ENCODE measurements around the gene ATP6V1B1. TPM values are rescaled to one million over a fixed set of nuclear protein-coding genes. Genes with fewer than 3 reads are reported as not detected.
A peak's percentile ranks its signal among the peaks of the same experiment; 100 is the strongest.

The ATP6V1B1 gene
- total RNA-seq, 1 donor from 2014 or later = 2.1 TPM

DNA sequence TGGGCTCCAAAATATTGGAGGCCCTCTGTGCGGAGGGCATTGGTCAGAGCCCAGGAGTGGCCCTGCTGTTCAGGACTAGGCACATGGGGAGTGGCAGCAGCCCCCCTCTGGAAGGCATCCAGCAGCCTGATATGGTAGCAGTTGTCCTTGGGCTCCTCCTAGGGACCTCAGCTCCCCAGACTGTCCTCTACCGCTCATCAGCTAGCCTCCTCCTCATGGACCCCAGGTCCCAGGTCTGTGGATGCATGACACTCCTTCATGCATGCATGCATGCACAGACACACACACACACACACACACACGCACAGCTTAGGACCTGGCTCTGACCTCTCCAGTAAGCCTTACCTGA is 15.4 kb upstream of the ATP6V1B1 start:
- H3K4me3 ChIP-seq = no peak overlapping the region
- ATAC-seq (no peak), DNase-seq (no peak)
- no peaks in the 10 kb centered on the region for H3K27me3 ChIP-seq
- H3K9me3 ChIP-seq = no peaks in the 10 kb centered on the region
- H3K27ac ChIP-seq = no peak overlapping the region
- H3K36me3 ChIP-seq = no peaks in the 10 kb centered on the region
- TF ChIP-seq, protein P1, sequence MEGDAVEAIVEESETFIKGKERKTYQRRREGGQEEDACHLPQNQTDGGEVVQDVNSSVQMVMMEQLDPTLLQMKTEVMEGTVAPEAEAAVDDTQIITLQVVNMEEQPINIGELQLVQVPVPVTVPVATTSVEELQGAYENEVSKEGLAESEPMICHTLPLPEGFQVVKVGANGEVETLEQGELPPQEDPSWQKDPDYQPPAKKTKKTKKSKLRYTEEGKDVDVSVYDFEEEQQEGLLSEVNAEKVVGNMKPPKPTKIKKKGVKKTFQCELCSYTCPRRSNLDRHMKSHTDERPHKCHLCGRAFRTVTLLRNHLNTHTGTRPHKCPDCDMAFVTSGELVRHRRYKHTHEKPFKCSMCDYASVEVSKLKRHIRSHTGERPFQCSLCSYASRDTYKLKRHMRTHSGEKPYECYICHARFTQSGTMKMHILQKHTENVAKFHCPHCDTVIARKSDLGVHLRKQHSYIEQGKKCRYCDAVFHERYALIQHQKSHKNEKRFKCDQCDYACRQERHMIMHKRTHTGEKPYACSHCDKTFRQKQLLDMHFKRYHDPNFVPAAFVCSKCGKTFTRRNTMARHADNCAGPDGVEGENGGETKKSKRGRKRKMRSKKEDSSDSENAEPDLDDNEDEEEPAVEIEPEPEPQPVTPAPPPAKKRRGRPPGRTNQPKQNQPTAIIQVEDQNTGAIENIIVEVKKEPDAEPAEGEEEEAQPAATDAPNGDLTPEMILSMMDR (IDR thresholded peaks at IDR 0.05) = no peak
- H3K4me1 ChIP-seq = no peaks in the 10 kb centered on the region
- intact Hi-C loops (cut with DNase I) = no loop called here

DNA sequence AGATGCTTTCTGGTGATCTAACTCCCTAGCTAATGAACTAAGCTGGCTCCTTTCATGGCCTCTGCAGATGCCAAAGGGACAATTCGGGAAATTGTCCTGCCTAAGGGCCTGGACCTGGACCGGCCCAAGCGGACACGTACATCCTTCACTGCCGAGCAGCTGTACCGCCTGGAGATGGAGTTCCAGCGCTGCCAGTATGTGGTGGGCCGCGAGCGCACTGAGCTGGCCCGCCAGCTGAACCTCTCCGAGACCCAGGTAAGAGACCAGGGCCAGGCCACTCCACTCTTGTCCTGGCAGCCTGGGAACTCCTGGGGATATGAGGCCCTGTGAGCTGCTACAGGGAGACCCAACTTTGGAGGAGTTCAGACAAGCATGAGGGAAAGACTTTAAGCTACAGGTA is 14.7 kb upstream of the ATP6V1B1 start:
- intact Hi-C loops (cut with DNase I) = no loop called here
- no peaks in the 10 kb centered on the region for H3K27me3 ChIP-seq
- ATAC-seq = no peak
- TF ChIP-seq, protein P1 (IDR thresholded peaks at IDR 0.05) = no peak
- no peaks in the 10 kb centered on the region for H3K36me3 ChIP-seq
- no peak overlapping the region for H3K27ac ChIP-seq
- no peaks in the 10 kb centered on the region for H3K4me1 ChIP-seq
- DNase-seq = no peak
- no peaks in the 10 kb centered on the region for H3K9me3 ChIP-seq
- H3K4me3 ChIP-seq = no peak overlapping the region

- no peak overlapping the region for H3K4me3 ChIP-seq
- no peak for ATAC-seq
- no peaks in the 10 kb centered on the region for H3K36me3 ChIP-seq
- intact Hi-C loops (cut with DNase I) = no loop called here
- H3K9me3 ChIP-seq = no peaks in the 10 kb centered on the region
- DNase-seq = no peak
- TF ChIP-seq, protein P1 (IDR thresholded peaks at IDR 0.05) = no peak
- H3K4me1 ChIP-seq = no peaks in the 10 kb centered on the region
- H3K27me3 ChIP-seq = no peaks in the 10 kb centered on the region
- no peak overlapping the region for H3K27ac ChIP-seq
These were observed 13.9 kb upstream of the ATP6V1B1 start for GRCh38 chr2:70921839-70922234.

GRCh38 chr2:70922235-70923234 is 13.2 kb upstream of the ATP6V1B1 start:
- intact Hi-C loops (cut with DNase I) = no loop called here
- DNase-seq = no peak
- no peak for ATAC-seq
- no peak overlapping the region for H3K4me3 ChIP-seq
- H3K27me3 ChIP-seq = no peaks in the 10 kb centered on the region
- TF ChIP-seq, protein P1 (IDR thresholded peaks at IDR 0.05) = no peak
- H3K9me3 ChIP-seq = no peaks in the 10 kb centered on the region
- H3K36me3 ChIP-seq = no peaks in the 10 kb centered on the region
- H3K27ac ChIP-seq = no peak overlapping the region
- H3K4me1 ChIP-seq = no peaks in the 10 kb centered on the region

GRCh38 chr2:70923378-70924015 is 12.2 kb upstream of the ATP6V1B1 start:
- no peaks in the 10 kb centered on the region for H3K4me1 ChIP-seq
- no peaks in the 10 kb centered on the region for H3K36me3 ChIP-seq
- H3K9me3 ChIP-seq = no peaks in the 10 kb centered on the region
- DNase-seq = no peak
- TF ChIP-seq, protein P1 (IDR thresholded peaks at IDR 0.05) = peak; percentile 5
- H3K4me3 ChIP-seq = no peak overlapping the region
- no peaks in the 10 kb centered on the region for H3K27me3 ChIP-seq
- no peak overlapping the region for H3K27ac ChIP-seq
- intact Hi-C loops (cut with DNase I) = no loop called here
- no peak for ATAC-seq
